Parathyroid adenoma (tissue), 2 donors: ENCODE results near the gene EXOC3.

Experiments used
- H2AFZ ChIP-seq: fragments of 300-600 bp; sonication (generic); one replicate; pipeline ENCODE4 v1.7.0; 2017; ENCODE audit warnings: antibody characterized with exemption, mild to moderate bottlenecking
- H3K27ac ChIP-seq: fragments of 300-600 bp; sonication (generic); one replicate; pipeline ENCODE4 v1.7.0; 2017
- H3K27me3 ChIP-seq: fragments of 300-600 bp; sonication (generic); one replicate; pipeline ENCODE4 v1.7.0; 2017; ENCODE audit warnings: low read length; ENCODE audit not compliant: control insufficient read depth, insufficient read depth
- H3K36me3 ChIP-seq: fragments of 300-600 bp; sonication (generic); one replicate; pipeline ENCODE4 v1.7.0; 2017; ENCODE audit warnings: low read length; ENCODE audit not compliant: control insufficient read depth, insufficient read depth
- H3K4me1 ChIP-seq: fragments of 300-600 bp; sonication (generic); one replicate; pipeline ENCODE4 v1.7.0; 2017; ENCODE audit warnings: control low read depth
- H3K4me2 ChIP-seq: fragments of 300-600 bp; sonication (generic); one replicate; pipeline ENCODE4 v1.7.0; 2017; ENCODE audit warnings: low read length
- H3K4me3 ChIP-seq: fragments of 300-600 bp; sonication (generic); one replicate; pipeline ENCODE4 v1.7.0; 2017; ENCODE audit warnings: low read depth, low read length
- H3K79me2 ChIP-seq: fragments of 300-600 bp; sonication (generic); one replicate; pipeline ENCODE4 v1.7.0; 2017; ENCODE audit warnings: control low read depth
- H3K9ac ChIP-seq: fragments of 300-600 bp; sonication (generic); one replicate; pipeline ENCODE4 v1.7.0; 2017; ENCODE audit warnings: mild to moderate bottlenecking
- H3K9me3 ChIP-seq: fragments of 300-600 bp; sonication (generic); one replicate; pipeline ENCODE4 v1.7.0; 2017; ENCODE audit warnings: low read length; ENCODE audit not compliant: control insufficient read depth
- CTCF ChIP-seq: fragments of 300-600 bp; sonication (generic); IDR thresholded peaks from one replicate; pipeline ENCODE4 v1.7.0; 2017; ENCODE audit warnings: antibody characterized with exemption, mild to moderate bottlenecking
- donor health status: primary hyperparathyroidism.

EXOC3 gene

GRCh38 chr5:469752-470483 is 26.9 kb downstream of the EXOC3 start:
- H3K27me3 ChIP-seq = no peaks in the 10 kb centered on the region
- no peaks in the 10 kb centered on the region for H3K9me3 ChIP-seq
- no peaks in the 10 kb centered on the region for H3K36me3 ChIP-seq
- H3K4me3 ChIP-seq = no peak overlapping the region
- no peak overlapping the region for H2AFZ ChIP-seq
- peaks cover 2% of the 10 kb centered on the region for H3K4me1 ChIP-seq
- H3K27ac ChIP-seq = no peak overlapping the region
- no peak for TF ChIP-seq CTCF
- no peaks in the 10 kb centered on the region for H3K79me2 ChIP-seq
- H3K4me2 ChIP-seq = no peak overlapping the region
- H3K9ac ChIP-seq = no peak overlapping the region

DNA sequence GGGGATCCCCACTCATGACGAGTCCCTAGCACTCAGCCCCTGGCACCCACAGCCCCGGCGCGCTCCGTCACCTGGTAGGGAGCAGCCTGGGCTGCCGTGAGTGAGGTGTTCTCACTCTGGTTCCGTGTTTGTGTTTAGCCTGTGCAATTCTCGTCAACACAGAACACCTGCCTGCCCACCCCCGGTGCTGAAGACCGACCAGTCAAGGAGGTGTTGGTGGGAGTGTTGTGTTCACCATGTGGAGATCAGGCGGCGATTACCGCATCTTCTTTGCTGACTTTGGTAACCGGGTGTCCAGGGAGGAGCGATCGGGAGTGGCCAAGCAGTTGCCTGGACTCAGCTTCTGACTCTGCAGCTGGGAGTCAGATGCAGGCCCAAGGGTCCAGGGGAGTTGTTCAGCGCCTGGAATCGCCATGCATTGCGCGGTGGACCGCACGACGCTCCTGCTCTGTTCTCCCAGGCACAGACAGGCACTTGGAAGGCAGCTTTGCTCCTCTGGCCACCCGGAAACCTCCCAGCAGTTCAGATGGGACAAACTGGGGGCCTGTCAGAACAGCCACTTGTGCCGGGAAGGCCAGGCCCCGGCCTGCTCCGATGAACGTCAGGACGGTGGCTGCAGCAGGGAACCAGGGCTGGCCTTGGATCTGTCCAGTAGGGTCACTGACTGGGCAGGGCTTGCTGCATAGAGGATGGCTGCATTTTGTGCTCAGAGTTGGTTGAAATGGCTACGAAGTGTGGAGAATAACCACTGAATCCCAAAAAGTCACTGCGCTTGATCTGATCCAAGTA is 28.2 kb downstream of the EXOC3 start:
- no peaks in the 10 kb centered on the region for H3K9me3 ChIP-seq
- H2AFZ ChIP-seq = no peak overlapping the region
- H3K4me1 ChIP-seq = peaks cover 4% of the 10 kb centered on the region
- no peak overlapping the region for H3K9ac ChIP-seq
- no peaks in the 10 kb centered on the region for H3K36me3 ChIP-seq
- no peaks in the 10 kb centered on the region for H3K27me3 ChIP-seq
- no peak overlapping the region for H3K4me3 ChIP-seq
- no peaks in the 10 kb centered on the region for H3K79me2 ChIP-seq
- no peak overlapping the region for H3K27ac ChIP-seq
- peak overlapping the region; percentile 68 for H3K4me2 ChIP-seq
- TF ChIP-seq CTCF = no peak

DNA sequence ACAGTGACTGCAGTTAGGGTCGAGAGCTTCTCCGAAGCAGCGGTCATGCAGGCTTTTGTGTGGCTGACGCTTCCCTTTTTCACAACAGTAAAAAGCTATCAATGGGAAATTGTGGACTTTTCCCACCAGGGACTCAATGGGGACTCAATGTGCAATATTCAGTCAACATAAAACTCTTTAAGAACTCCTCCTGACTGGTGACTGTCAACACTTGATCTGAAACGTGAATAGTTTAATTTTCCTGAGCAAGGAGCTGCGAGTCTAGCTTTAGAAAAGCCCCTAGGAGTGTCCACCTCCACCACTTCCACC is 28.7 kb downstream of the EXOC3 start:
- TF ChIP-seq CTCF = no peak
- H3K36me3 ChIP-seq = no peaks in the 10 kb centered on the region
- H2AFZ ChIP-seq = peak overlapping the region; percentile 95
- H3K4me1 ChIP-seq = peaks cover 4% of the 10 kb centered on the region
- peak overlapping the region; percentile 68 for H3K4me2 ChIP-seq
- peak overlapping the region; percentile 82 for H3K4me3 ChIP-seq
- H3K27ac ChIP-seq = no peak overlapping the region
- no peaks in the 10 kb centered on the region for H3K9me3 ChIP-seq
- H3K79me2 ChIP-seq = no peaks in the 10 kb centered on the region
- H3K27me3 ChIP-seq = no peaks in the 10 kb centered on the region
- no peak overlapping the region for H3K9ac ChIP-seq

- Histone ChIP-seq H3K79me2 (no peaks in the 10 kb centered on the region), H3K27me3 (no peaks in the 10 kb centered on the region), H3K4me2 (peak overlapping the region; percentile 68), H2AFZ (peak overlapping the region; percentile 95), H3K27ac (peak overlapping the region; percentile 70), H3K9ac (peak overlapping the region; percentile 89), H3K4me3 (peak overlapping the region; percentile 82), H3K4me1 (peaks cover 4% of the 10 kb centered on the region), H3K9me3 (no peaks in the 10 kb centered on the region), H3K36me3 (no peaks in the 10 kb centered on the region)
- no peak for TF ChIP-seq CTCF
Measured at GRCh38 chr5:472076-472655, 29.2 kb downstream of the EXOC3 start.
